HG02852 (cell line): ENCODE data around the gene DOHH.

Experiments
- ATAC-seq: cut with Tn5 transposase; IDR thresholded peaks from one replicate; pipeline ENCODE4 v1.9.1; 2021; ENCODE audit warnings: mild to moderate bottlenecking, moderate library complexity; ENCODE audit not compliant: unreplicated experiment

DOHH gene

GRCh38 chr19:3479177-3479833 is 21.2 kb downstream of the DOHH start:
- no peak for ATAC-seq

GRCh38 chr19:3478409-3479176 is 21.9 kb downstream of the DOHH start:
- no peak for ATAC-seq

- ATAC-seq, result no peak
Observed at GRCh38 chr19:3477951-3478350, 22.5 kb downstream of the DOHH start.

GRCh38 chr19:3477506-3477905 is 23.0 kb downstream of the DOHH start:
- ATAC-seq, result no peak

- ATAC-seq, result no peak
Observed at GRCh38 chr19:3476830-3477229, 23.6 kb downstream of the DOHH start.

- no peak for ATAC-seq
Observed at GRCh38 chr19:3475449-3475848, 25.0 kb downstream of the DOHH start.

- ATAC-seq, result no peak
Observed at GRCh38 chr19:3474614-3475013, 25.9 kb downstream of the DOHH start.

GRCh38 chr19:3474010-3474409 is 26.5 kb downstream of the DOHH start:
- no peak for ATAC-seq

GRCh38 chr19:3471954-3472655 is 28.4 kb downstream of the DOHH start:
- ATAC-seq, result no peak

GRCh38 chr19:3470500-3471128 is 29.9 kb downstream of the DOHH start:
- ATAC-seq, result no peak

- no peak for ATAC-seq
Observed at GRCh38 chr19:3469638-3470499, 30.6 kb downstream of the DOHH start.

GRCh38 chr19:3468211-3468610 is 32.3 kb downstream of the DOHH start:
- ATAC-seq, result no peak

GRCh38 chr19:3467437-3468198 is 32.9 kb downstream of the DOHH start:
- no peak for ATAC-seq

GRCh38 chr19:3466635-3467034 is 33.8 kb downstream of the DOHH start:
- ATAC-seq, result no peak

- no peak for ATAC-seq
Observed at GRCh38 chr19:3465552-3465951, 34.9 kb downstream of the DOHH start.

- ATAC-seq, result no peak
Observed at GRCh38 chr19:3464587-3465235, 35.8 kb downstream of the DOHH start.

GRCh38 chr19:3463714-3464586 is 36.5 kb downstream of the DOHH start:
- ATAC-seq, result no peak

- no peak for ATAC-seq
Observed at GRCh38 chr19:3462991-3463713, 37.3 kb downstream of the DOHH start.
